Upper lobe of left lung (tissue), 4 donors: ENCODE data around the gene SP1.

Experiments used
- EP300 ChIP-seq, 4 donors: sonication (generic); formaldehyde crosslinking; IDR thresholded peaks; one replicate each; pipeline ENCODE4 v1.5.1; 2017; ENCODE audit warnings: antibody characterized with exemption in 4 of 4, control low read depth in 2 of 4
- POLR2AphosphoS5 ChIP-seq, 2 donors: sonication (generic); formaldehyde crosslinking; IDR thresholded peaks; one replicate each; pipeline ENCODE4 v1.5.1; 2017; ENCODE audit warnings: antibody characterized with exemption in 2 of 2
- TF ChIP-seq, protein P1 (sequence below), 6 experiments: fragments of 450-650 bp in 4 of 6; fragments of 200-600 bp in 2 of 6; sonication (generic) in 2 of 6; IDR thresholded peaks; one replicate each; pipeline ENCODE4 v1.5.1; 2016 to 2019; ENCODE audit warnings: antibody characterized with exemption in 6 of 6

- TF ChIP-seq, protein P1, sequence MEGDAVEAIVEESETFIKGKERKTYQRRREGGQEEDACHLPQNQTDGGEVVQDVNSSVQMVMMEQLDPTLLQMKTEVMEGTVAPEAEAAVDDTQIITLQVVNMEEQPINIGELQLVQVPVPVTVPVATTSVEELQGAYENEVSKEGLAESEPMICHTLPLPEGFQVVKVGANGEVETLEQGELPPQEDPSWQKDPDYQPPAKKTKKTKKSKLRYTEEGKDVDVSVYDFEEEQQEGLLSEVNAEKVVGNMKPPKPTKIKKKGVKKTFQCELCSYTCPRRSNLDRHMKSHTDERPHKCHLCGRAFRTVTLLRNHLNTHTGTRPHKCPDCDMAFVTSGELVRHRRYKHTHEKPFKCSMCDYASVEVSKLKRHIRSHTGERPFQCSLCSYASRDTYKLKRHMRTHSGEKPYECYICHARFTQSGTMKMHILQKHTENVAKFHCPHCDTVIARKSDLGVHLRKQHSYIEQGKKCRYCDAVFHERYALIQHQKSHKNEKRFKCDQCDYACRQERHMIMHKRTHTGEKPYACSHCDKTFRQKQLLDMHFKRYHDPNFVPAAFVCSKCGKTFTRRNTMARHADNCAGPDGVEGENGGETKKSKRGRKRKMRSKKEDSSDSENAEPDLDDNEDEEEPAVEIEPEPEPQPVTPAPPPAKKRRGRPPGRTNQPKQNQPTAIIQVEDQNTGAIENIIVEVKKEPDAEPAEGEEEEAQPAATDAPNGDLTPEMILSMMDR (IDR thresholded peaks at IDR 0.05), result no peak
- TF ChIP-seq EP300 (IDR thresholded peaks at IDR 0.05) (no peak), POLR2AphosphoS5 (IDR thresholded peaks at IDR 0.05) (no peak)
These were observed 38.2 kb downstream of the SP1 start for GRCh38 chr12:53418221-53418620.
